VCaP (cell line): ENCODE results near the gene BIRC6.

Source experiments
- H3K27ac ChIP-seq: fragments of 450-650 bp; 2 replicates; pipeline ENCODE4 v1.5.1; 2017
- TF ChIP-seq, protein P1 (sequence below): fragments of 450-650 bp; conservative IDR thresholded peaks from 2 replicates; pipeline ENCODE4 v1.5.1; 2017; ENCODE audit warnings: mild to moderate bottlenecking, moderate library complexity

BIRC6 gene

DNA sequence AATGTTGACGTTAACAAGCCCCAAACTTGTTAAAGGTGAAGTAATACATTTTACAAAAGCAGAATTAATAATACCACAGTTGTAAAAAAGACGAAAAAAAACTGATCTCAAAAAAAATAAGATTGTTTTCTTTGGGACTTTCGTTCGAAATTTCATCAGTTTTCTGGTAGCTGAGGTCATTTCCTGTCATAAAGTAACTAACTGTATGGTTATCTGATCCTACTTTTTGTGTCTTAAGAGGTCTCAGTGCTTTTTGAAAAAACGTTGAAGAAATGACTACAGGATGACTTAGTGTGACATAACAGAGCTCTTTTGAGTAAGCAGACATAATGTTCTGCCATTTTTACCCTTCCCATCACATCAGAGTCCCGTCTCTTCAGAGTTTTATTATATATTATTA lies 79.3 kb downstream of the BIRC6 start:
- TF ChIP-seq, protein P1, sequence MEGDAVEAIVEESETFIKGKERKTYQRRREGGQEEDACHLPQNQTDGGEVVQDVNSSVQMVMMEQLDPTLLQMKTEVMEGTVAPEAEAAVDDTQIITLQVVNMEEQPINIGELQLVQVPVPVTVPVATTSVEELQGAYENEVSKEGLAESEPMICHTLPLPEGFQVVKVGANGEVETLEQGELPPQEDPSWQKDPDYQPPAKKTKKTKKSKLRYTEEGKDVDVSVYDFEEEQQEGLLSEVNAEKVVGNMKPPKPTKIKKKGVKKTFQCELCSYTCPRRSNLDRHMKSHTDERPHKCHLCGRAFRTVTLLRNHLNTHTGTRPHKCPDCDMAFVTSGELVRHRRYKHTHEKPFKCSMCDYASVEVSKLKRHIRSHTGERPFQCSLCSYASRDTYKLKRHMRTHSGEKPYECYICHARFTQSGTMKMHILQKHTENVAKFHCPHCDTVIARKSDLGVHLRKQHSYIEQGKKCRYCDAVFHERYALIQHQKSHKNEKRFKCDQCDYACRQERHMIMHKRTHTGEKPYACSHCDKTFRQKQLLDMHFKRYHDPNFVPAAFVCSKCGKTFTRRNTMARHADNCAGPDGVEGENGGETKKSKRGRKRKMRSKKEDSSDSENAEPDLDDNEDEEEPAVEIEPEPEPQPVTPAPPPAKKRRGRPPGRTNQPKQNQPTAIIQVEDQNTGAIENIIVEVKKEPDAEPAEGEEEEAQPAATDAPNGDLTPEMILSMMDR = no peak
- no peak overlapping the region for H3K27ac ChIP-seq

DNA sequence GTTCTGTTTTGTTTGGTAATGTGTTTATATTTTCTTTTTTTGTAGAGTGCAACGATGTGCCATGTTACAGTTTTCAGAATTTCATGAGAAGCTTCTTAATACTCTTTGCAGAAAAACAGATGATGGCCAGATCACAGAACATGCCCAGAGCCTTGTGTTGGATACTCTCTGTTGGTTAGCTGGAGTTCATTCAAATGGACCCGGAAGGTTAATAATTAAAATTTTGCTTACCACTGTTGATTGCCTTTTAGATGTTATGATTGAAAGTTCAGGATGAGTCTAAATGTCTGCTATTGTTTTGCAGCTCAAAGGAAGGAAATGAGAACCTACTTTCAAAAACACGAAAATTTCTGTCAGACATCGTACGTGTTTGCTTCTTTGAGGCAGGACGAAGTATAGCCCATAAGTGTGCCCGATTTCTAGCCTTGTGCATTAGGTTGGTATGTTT lies 85.2 kb downstream of the BIRC6 start:
- TF ChIP-seq, protein P1 = no peak
- H3K27ac ChIP-seq = no peak overlapping the region

DNA sequence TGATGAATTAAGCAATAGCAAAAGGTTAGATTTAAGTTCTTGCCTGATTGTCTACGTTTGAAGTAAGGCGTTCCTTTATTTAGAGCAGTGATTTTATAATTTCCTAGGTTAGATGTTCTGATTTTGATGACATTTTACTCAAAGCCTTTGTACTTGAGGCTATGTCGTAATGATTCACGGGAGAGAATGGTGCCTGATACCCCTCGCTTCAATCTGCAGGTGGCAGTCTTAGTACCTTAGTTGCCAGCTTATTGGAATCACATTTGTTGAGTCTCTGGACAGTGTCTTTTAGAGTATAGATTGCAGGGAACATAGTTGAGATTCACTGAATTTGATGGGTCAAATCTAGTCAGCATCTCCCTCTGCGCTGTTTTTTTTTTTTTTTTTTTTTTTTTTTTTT lies 89.5 kb downstream of the BIRC6 start:
- TF ChIP-seq, protein P1 = no peak
- no peak overlapping the region for H3K27ac ChIP-seq

DNA sequence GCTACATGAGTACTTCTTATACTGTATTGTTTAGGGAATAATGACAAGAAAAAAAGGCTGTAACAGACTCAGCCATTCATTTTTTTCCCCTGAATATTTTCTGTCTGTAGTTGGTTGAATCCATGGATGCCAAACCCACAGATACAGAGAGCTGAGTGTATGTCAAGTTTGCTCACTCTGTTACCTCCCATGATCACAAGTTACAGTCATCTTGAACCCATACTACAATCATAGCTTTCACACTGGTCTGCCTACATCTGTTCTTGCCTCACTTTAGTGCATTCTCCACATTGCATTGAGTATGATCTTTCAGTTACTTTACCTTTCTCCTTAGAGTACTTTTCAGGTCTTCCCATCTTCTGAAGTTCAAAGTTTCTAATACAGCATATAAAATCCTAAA lies 94.0 kb downstream of the BIRC6 start:
- no peak overlapping the region for H3K27ac ChIP-seq
- TF ChIP-seq, protein P1 = no peak

DNA sequence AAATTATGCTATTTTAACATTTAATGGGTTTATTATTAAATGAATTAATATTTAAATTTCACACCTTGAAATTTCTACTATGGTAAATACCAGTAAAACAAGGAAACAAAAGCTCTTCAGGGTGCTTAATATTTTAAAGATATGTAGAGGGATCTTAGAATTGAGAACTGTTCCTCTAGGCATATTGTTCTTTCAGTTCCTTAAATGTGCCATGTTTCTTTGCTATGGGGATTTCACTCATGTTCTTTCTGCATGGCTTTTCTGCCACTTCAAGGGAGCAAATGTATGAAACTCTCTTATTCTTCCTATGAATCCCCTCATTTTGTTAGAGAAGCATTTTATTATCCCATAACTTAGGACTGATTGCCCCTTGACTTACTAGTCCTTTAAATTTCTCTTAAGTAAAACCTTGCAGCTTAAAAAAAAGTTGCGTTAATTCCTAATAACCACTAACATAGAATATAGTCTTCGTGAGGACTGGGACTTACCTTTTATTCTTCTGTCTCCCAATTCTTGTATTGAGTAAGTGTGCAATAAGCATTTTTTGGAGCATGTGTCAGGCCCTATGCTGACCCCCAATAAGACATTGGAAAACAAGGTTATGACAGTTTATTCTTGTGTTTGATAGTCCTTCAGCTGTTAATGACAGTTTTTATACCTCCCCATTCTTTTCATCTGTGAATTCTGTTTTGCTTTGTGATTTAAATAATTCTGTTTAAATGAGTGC lies 95.7 kb downstream of the BIRC6 start:
- TF ChIP-seq, protein P1 = no peak
- no peak overlapping the region for H3K27ac ChIP-seq

DNA sequence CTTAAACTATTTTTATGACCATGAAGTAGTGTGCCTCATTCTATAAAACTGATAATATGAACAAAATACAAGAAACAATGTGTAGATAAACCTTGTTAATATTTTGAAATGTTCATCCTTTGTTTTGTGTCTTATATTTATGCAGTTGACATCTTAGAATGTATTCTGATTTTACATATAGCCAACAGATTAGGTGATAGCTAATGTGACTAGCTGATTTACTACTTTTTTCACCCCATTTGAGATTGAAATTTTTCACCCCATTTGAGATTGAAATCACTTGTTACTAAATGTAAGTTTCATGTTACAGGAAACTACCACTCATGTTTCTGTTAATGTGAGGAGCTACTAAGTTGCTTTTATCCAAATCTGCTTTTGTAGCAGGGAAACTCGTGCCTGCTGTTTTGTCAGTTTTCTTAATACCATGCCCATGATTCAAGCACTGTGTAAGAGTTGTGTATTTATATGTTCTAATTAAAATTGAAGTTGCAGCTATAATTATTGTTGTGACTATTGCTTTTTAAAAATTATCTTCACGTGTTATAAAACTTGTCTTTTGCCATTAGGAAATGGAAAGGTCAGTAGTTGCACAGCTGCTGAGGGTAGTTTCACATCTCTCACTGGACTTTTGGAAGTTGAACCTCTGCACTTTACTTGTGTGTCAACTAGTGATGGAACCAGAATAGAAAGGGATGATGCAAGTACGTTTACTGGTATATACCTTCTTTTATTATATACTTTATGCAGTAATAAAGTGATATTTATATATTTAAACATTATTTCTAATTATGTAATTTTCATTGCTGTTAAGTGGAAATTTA lies 96.6 kb downstream of the BIRC6 start:
- TF ChIP-seq, protein P1 = no peak
- H3K27ac ChIP-seq = no peak overlapping the region

DNA sequence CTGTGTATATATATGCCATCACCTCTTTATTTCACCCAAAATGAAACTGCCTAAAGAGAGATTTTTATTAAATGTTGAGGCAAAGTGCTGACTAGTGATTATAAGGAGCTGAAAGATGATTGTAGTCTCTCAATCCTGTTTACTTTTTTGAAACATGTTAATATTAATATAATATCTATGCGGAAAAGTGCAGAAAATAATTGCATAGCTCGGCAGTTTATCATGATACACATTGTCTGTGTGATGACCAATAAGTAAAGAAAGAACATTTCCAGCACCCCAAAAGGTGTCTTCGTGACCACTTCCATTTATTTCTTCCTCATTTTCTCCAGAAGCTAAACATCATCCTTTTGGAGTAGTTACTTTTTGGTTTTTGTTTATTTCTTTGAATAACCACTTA lies 99.0 kb downstream of the BIRC6 start:
- H3K27ac ChIP-seq = no peak overlapping the region
- TF ChIP-seq, protein P1 = no peak
